ENCODE data around the gene DHRS9.

DHRS9 gene

DNA sequence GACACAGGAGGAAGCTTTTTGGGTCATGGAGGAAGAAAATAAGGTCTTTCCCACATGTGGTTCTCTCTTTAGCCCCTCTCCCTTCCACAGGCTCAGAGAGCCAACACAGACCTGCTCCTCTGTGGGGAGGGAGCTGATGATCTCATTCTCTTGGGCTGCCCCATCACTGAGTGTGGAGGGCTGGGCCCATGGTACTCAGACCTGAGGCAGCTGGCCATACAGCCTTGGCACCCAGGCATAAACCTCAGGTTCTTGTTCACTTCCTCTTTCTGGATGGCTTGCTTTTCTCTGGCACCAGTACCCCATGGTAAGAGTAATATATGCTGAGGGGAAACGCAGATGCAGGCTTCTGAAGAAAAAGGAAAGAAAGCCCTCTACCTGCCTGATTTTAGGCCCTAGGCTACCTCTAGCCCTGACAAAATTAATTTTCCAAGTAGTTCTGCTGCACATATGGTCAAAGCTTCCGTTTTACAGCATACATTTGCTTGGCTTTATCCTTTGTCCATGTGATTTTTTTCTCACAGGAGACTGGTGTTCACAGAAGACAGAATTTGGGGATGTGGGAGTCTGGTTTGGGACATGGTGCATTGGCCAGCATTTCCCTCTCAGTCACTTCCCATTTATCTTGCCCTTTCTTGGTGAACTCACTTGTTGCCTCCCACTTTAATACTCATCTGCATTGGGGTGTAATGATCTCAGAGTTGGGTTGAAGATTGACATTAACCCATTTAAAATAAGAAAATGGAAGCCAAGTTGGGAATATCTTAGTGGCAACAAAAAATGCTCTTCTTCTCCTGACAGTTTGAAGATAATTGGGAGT is 11.1 kb downstream of the DHRS9 start:
- TF ChIP-seq, protein P1, sequence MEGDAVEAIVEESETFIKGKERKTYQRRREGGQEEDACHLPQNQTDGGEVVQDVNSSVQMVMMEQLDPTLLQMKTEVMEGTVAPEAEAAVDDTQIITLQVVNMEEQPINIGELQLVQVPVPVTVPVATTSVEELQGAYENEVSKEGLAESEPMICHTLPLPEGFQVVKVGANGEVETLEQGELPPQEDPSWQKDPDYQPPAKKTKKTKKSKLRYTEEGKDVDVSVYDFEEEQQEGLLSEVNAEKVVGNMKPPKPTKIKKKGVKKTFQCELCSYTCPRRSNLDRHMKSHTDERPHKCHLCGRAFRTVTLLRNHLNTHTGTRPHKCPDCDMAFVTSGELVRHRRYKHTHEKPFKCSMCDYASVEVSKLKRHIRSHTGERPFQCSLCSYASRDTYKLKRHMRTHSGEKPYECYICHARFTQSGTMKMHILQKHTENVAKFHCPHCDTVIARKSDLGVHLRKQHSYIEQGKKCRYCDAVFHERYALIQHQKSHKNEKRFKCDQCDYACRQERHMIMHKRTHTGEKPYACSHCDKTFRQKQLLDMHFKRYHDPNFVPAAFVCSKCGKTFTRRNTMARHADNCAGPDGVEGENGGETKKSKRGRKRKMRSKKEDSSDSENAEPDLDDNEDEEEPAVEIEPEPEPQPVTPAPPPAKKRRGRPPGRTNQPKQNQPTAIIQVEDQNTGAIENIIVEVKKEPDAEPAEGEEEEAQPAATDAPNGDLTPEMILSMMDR (IDR thresholded peaks at IDR 0.05; ENCODE audit: unreplicated experiment in 3 of 3) = no peak
- no peaks in the 10 kb centered on the region for H3K36me3 Mint-ChIP-seq (ENCODE audit: low read depth)
- H3K4me1 Mint-ChIP-seq = no peaks in the 10 kb centered on the region
- no peak overlapping the region for H3K27ac Mint-ChIP-seq
- peaks cover 6% of the 10 kb centered on the region for H3K9me3 Mint-ChIP-seq
- no peaks in the 10 kb centered on the region for H3K27me3 Mint-ChIP-seq (ENCODE audit: low read depth)
- no peak overlapping the region for H3K4me3 Mint-ChIP-seq

DNA sequence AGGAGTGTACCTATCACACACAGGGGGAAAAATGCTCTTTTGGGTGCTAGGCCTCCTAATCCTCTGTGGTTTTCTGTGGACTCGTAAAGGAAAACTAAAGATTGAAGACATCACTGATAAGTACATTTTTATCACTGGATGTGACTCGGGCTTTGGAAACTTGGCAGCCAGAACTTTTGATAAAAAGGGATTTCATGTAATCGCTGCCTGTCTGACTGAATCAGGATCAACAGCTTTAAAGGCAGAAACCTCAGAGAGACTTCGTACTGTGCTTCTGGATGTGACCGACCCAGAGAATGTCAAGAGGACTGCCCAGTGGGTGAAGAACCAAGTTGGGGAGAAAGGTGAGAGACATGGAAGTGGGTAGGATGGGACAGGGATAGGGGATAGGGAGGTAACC is 12.2 kb downstream of the DHRS9 start:
- Mint-ChIP-seq H3K4me3 (no peak overlapping the region), H3K9me3 (peaks cover 12% of the 10 kb centered on the region), H3K4me1 (no peaks in the 10 kb centered on the region), H3K36me3 (ENCODE audit: low read depth) (no peaks in the 10 kb centered on the region), H3K27ac (no peak overlapping the region), H3K27me3 (ENCODE audit: low read depth) (no peaks in the 10 kb centered on the region)
- TF ChIP-seq, protein P1 (IDR thresholded peaks at IDR 0.05; ENCODE audit: unreplicated experiment in 3 of 3) = no peak

DNA sequence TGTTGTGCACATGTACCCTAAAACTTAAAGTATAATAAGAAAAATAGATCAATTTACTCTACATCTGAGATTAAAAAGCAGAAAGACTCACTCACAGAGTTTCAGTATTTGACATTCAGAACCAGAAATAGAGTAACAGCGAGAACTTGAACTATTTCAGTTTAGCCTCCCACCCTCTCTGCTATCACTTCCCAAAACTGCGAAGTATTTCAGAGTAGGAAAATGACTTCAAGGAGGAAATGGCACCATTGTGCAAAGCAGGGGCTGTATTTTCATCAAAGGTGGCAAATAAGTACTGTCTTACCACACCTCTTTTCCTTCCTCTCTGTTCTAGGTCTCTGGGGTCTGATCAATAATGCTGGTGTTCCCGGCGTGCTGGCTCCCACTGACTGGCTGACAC is 13.6 kb downstream of the DHRS9 start:
- Mint-ChIP-seq H3K4me1 (no peaks in the 10 kb centered on the region), H3K27ac (no peak overlapping the region), H3K9me3 (peaks cover 13% of the 10 kb centered on the region), H3K4me3 (no peak overlapping the region), H3K36me3 (ENCODE audit: low read depth) (no peaks in the 10 kb centered on the region), H3K27me3 (ENCODE audit: low read depth) (no peaks in the 10 kb centered on the region)
- TF ChIP-seq, protein P1 (IDR thresholded peaks at IDR 0.05; ENCODE audit: unreplicated experiment in 3 of 3) = no peak

DNA sequence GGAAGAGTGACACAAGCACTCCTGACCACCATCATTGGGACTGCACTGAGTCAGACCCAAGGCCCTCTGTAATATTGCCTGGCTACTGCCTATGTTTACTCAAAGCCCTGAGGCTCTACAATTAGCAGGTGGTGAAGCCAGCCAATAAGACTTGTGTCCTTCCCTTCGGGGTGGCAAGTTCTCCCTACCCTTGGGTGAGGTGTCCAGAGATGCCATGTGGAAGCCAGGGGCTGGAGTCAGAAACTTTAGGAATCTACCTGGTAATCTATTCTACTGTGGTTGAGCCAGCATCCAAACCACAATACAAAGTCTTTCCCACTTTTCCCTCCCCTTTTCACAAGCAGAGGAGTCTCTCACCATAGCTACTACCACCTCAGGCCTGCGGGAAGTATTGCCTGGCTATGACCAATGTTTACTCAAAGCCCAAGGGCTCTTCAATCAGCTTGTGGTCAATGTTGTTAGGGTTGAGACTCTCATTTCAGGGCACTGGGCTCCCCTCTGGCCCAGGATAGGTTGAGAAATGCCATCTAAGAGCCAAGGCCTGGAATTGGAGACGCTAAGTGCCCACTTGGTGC is 17.6 kb downstream of the DHRS9 start:
- peaks cover 13% of the 10 kb centered on the region for H3K9me3 Mint-ChIP-seq
- H3K36me3 Mint-ChIP-seq (ENCODE audit: low read depth) = no peaks in the 10 kb centered on the region
- no peaks in the 10 kb centered on the region for H3K4me1 Mint-ChIP-seq
- TF ChIP-seq, protein P1 (IDR thresholded peaks at IDR 0.05; ENCODE audit: unreplicated experiment in 3 of 3) = no peak
- no peak overlapping the region for H3K27ac Mint-ChIP-seq
- no peak overlapping the region for H3K4me3 Mint-ChIP-seq
- no peaks in the 10 kb centered on the region for H3K27me3 Mint-ChIP-seq (ENCODE audit: low read depth)

DNA sequence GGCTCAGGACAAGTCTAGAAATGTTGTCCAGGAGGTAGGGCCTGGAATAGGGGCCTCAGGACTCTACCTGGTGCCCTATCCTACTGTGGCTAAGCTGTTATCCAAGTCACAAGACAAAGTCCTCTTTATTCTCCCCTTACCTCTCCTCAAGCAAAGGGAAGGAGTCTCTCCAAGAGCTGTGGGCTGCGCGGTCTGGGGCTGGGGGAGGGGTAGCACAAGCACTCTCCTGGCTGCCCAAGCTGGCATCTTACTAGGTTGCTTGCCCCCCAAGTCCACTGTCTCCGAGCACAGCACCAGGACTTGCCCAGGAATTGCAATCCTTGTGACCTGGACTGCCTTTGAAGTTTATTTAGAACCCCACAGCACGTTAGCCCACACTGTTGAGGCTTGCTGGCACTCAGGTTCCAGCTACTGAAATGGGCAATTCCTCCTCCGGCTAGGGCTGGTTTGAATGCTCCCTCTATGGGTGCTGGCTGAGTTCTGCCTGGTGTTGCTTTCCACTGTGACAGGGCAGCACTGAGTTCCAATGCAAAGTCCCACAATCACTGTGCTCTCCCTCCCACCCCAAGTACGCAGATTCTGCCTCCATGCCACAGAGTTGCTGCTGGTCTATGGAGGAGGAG is 18.5 kb downstream of the DHRS9 start:
- Mint-ChIP-seq H3K4me3 (no peak overlapping the region), H3K27me3 (ENCODE audit: low read depth) (peaks cover 3% of the 10 kb centered on the region), H3K9me3 (peaks cover 13% of the 10 kb centered on the region), H3K27ac (no peak overlapping the region), H3K4me1 (no peaks in the 10 kb centered on the region), H3K36me3 (ENCODE audit: low read depth) (no peaks in the 10 kb centered on the region)
- TF ChIP-seq, protein P1 (IDR thresholded peaks at IDR 0.05; ENCODE audit: unreplicated experiment in 3 of 3) = no peak

All from nephron (organoid).